Loucy (cell line): ENCODE results near the gene E2F3.

Experiments
- EZH2phosphoT487 ChIP-seq: fragments of 200-600 bp; IDR thresholded peaks from 2 replicates; pipeline ENCODE4 v1.6.1; 2018; ENCODE audit warnings: antibody characterized with exemption, mild to moderate bottlenecking, moderate library complexity, borderline replicate concordance
- TF ChIP-seq, protein P1 (sequence below): fragments of 200-600 bp; sonication (generic); conservative IDR thresholded peaks from 2 replicates; pipeline ENCODE4 v1.5.1; 2014; ENCODE audit warnings: mild to moderate bottlenecking, antibody characterized with exemption, low read length

DNA sequence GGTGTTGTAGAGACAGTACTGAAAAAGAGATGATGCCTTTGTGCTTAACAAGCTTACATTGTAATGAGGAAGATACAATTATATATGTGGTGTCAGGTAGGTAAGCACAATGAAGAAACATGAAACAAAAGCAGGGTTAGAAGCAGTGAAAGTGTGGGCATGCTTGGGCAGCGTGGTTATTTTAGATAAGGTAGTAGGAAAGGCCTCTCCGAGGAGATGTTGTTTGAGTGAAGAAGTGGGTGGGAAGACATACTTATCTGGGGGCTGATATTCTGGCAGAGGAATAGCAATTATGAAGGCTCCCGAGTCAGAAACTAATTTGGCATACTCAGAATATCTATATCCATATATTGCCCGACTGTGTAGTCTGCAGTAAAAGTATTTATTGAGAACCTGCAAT, 137.2 kb downstream of the E2F3 start:
- no peak for TF ChIP-seq EZH2phosphoT487
- TF ChIP-seq, protein P1, sequence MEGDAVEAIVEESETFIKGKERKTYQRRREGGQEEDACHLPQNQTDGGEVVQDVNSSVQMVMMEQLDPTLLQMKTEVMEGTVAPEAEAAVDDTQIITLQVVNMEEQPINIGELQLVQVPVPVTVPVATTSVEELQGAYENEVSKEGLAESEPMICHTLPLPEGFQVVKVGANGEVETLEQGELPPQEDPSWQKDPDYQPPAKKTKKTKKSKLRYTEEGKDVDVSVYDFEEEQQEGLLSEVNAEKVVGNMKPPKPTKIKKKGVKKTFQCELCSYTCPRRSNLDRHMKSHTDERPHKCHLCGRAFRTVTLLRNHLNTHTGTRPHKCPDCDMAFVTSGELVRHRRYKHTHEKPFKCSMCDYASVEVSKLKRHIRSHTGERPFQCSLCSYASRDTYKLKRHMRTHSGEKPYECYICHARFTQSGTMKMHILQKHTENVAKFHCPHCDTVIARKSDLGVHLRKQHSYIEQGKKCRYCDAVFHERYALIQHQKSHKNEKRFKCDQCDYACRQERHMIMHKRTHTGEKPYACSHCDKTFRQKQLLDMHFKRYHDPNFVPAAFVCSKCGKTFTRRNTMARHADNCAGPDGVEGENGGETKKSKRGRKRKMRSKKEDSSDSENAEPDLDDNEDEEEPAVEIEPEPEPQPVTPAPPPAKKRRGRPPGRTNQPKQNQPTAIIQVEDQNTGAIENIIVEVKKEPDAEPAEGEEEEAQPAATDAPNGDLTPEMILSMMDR: no peak
